Activated naive CD4-positive, alpha-beta T cell treated with anti-CD3 and anti-CD28 coated beads, Interleukin-2, amount 50 U/mL, for 16 hours (primary cell): ENCODE results near the gene RREB1.

Experiments used
- DNase-seq: peaks from one replicate; pipeline ENCODE4 v3.0.0-alpha.2; 2020

The RREB1 gene

DNA sequence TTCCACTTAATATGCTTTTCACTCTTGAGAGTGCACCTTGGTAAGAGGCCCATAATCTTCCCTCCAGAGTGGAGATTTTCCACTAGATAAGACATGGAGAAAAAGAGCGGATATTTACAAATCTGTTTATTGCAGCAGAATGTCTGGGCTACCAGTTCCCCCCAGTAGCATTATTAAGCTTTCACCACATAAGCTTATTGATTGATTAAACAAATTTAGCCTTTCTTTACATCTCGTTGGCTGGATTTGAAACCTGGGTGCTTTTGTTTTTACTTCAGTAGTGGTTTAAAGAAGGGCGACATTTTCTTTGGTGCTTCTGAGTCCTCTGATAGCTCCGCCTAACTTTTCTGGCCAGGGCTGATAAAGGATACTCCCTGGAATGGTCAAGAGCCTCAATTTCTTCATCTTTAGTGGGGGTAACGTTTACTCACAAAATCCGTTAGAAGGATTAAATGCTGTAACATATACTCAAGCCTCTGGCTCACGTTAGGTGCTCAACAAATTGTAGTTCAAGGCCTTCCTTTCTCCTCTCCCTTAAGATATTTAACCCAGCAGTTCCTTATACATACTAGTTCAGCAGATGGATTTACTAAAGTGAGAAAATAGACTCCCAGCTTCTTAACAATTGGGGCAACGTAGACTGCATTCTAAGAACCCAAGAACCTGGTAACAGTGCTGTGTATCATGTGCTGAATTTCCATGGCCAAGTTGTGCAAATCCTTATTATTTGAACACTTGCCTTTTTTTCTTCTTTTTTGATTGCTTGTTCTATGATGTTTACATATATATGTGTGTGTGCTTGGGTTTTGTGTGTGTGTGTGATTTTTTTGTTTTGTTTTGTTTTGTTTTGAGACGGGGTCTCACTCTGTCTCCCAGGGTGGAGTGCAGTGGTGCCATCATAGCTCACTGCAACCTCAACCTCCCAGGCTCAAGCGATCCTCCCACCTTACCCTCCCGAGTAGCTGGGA, 91.4 kb downstream of the RREB1 start:
- DNase-seq = no peak

DNA sequence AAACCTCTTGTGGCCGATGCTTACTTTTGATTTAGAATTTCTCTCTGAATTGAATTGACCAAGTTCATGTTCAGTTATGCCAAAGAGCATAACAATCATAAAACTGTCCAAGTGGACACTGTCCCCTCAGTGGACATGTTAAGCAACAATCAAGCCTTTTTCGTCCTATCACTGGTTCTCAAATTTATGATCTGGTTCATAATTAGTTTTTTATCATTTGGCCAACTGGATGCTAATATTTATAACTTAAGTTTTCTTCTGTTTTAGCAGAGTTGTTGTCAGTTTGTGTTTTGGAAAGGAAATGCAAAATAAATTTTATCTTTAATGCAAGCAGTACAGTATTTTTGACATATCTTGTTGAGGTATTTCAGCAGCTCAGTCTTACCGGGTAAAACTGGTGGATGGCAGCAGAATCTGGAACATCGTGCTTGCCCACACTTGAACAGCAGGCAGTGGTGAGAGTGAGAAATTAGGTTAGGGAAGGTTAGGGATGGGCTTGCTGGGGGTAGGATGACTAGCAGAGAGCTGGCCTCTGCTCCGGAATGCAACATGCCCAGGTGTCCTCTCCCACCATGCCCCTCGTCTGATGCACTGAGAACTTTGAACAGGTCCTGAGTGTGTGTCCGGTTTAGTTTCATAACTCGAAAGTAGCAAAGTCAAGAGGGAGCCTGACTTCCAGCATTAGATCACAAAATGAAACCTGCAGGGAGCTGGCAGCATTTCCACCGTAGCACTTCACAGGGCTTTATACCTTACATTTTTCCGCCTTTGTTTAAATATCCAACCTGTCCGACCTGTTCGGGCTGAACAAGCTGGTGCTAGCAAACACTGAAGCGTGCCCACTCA, 93.1 kb downstream of the RREB1 start:
- DNase-seq = no peak

DNA sequence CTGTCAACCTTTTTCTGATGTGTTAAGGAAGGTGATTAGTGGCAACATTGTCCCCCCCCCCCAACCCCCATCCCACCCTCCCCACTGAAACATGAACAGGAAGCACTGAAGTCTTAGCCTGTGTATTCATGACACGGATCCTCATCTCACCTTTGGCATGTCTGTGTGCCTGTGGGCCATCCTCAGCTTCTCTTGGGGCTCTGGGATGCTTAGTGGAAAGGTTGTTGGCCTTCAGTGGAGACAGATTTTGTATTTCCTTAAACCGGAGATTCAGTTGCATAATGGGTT, 93.6 kb downstream of the RREB1 start:
- DNase-seq = no peak

DNA sequence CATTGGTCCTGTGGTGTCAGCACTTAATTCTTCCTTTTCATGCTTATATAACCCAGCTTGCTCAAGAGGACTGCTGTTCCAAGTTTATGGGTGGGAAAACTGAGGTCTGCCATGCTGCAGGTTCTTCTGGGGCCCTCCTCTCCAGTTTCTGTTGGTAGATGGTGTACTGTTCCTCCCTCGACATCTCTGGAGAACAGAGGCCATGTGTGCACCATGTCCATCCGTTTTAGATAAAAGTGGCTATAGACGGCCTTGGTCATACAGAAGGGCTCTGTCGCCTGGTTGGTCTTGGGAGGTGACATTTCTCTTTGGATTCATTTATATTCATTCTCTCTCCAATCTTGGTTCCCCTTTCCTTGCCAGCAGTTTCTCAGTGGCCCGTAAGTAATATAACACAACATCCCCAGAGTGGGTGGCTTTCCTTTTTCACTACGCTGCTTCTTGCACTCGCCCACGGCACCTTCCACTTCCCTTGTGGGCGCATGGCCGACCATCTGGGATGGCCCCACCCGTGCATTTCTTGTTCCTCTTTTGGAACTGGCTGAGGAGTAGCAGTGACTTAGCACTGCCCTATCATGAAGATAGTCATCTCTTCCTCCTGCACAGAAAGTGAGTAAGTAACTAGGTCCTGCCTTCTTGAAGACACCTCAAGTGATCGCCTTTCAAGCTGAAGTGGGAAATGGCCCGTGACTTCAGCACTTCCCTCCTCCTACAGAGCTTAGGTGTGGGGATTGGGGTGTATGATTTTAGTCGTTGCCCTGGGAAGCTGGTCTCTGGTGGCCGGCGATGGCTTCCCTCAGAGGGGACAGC, 94.2 kb downstream of the RREB1 start:
- no peak for DNase-seq

DNA sequence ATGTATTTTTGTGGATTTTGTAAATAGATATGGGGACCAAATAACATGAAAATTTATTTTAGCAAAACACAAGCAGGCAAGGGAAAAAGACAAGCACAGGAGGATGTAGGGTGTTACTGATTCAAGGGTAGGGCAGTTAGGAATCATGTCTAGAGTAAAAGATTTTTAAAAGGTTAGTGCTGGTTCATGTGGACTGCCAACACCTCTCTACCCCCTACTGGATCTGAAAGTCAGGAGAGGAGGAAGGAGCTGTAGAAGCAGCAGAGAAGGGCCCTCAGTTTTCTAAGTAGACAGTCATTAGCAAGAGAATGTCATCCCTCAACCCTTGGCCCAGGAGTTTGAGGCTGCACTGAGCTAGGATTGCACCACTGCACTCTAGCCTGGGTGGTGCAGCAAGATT, 95.2 kb downstream of the RREB1 start:
- no peak for DNase-seq

DNA sequence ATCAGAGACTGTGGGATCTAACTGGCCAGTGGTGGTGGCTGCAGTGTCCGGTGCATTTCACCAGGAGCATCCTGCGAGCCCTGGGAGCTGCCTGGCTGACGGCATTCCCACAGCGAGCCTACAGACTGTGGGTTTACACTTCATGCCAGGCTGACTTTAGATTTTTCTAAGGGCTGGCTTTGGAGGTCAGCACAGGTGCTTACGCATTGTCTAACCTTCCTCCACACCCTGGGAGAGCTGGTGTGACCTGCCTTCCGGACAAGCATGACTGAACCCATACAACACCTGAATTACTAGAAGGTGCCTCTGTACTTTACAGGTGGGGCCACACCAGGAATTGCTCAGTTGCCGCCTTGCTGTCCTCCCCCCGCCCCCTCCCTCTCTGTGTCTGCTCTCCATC, 96.2 kb downstream of the RREB1 start:
- no peak for DNase-seq

DNA sequence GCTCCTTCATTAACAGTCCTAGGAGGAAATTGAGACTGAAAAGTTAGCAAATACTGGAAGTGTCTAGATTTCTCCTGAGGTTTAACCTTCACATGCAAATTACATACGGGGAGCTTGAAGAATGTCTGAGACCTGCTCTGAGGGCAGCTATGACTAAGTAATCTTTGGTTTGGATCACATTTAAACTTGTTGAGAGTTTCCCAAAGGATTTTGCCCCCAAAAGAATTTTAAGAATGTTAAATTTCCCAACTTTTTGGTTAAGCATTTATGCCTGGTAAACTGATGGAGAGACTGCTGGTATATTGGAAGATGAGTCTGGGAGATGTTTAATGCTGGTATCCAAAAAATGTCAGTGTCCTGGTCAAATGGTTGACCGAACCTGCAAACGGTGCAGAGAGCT, 97.0 kb downstream of the RREB1 start:
- DNase-seq = no peak

DNA sequence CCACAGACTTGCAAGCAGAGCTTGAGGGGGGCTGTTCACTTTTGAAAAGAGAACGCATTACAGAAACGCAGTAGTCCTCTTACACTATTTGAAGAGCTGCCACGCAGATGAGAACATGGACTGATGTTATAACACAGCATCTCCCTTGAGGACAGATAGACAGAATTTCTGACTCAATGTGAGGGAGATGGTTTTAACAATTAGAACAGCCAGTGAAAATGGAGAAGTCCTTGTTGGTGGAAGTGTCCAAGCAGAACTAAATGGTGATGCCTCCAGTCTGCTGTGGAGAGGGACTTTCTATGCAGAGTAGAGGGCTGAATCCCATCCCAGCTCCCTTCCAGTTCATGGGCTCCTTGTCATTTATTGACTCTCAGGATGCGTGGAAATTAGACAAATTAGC, 100.0 kb downstream of the RREB1 start:
- no peak for DNase-seq

DNA sequence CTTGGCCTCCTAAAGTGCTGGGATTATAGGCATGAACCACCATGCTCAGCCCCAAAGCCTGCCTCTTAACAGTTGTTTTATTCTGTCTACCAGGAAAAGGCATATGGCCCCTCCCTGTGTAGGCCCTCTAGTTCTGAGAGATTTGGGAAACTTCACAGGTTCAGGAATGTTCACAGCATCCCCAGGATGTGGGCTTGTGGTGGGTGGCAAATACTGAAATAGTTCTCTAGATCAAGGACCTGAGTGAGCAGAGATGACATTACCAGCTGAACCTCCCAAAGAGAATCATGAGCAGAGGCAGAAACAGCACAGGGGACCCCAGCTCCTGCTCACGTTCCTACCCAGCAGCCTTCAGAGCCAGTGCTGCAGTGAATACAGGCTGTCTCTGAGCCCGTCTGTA, 105.7 kb downstream of the RREB1 start:
- DNase-seq = no peak

DNA sequence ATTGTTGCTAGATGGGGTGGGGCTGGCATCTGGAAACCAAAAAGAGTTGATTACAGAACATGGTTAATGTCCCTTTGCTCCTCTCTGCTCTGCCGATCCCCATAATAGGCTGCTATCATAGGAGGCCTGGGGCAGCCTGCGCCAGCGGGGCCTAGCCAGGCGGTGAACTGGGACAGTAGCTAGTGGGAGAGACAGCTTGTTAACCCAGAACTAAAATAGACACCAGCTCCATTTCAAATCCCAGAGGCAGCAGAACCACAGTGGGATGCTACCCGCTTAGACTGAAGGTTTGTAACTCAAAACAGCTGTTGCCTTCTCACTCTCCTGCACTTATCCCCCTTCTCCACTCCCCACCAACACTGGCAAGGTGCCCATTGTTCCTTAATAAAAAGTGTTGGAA, 106.7 kb downstream of the RREB1 start:
- no peak for DNase-seq

DNA sequence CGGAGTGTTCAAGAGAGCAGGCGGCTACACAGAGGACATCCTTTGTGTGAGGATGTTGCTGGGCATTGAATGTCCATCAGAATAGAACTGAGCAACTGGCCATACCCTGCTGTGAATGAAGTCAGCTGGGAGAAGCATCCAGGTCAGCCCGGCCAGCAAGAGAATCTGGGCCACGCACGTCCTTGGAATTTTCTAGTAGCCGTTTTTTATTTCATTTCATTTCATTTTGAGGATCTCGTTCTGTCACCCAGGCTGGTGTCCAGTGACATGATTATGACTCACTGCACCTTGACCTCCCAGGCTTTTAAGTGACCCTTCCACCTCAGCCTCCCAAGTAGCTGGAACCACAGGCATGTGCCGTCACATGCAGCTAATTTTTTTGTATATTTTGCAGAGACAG, 107.4 kb downstream of the RREB1 start:
- no peak for DNase-seq

DNA sequence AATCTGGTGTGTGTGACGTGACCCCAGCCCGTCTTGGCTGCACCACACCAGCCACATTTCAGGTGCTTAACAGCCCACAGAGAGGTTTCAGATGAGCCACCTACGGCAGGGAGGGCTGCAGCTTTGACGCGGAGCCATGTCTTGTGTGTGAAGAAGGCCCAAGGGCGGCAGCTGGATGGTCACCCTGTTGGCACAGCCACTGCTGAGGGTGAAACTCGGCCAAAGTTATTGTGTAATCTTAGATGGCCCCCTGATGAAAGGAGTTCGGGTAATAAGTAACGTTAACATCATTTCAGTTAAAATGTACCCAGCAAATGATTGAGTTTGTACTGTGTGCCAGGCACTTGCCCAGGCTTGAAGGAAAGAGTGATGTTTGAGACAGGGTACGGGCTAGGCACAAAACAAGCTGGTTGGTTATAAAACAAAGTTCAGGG, 108.1 kb downstream of the RREB1 start:
- DNase-seq = no peak

DNA sequence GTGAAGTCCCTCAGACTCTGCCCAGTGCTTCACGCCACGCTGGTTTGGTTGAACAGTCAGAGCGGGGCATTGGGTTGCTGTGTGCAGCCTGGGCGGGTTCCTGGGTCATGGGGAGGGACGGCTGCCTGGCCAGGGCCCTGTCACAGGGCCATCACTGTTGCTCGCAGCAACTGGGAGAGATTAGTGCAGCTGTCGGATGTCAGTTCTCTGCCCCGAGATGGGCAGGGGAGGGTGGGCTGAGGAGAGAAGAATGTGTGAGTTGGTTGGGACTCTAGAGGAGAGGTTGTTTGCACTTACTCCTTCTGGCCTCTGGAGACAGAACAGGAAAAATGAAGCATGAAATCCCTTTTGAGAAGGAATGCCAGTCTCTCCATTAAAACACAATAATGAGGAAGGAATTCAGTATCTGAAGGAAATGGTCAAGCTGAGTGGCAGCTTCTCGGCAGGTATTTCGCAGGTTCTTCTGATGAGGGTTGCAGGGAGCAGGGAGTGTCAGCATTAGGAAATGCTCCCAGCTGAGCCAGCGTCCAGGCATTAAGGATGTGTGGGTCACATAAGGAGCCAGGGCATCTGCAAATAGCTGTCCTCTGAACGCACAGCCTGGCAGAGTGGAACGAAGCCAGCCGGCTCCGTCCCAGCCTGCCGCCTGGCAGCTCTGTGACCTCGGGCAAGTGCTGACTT, 109.3 kb downstream of the RREB1 start:
- DNase-seq = no peak

DNA sequence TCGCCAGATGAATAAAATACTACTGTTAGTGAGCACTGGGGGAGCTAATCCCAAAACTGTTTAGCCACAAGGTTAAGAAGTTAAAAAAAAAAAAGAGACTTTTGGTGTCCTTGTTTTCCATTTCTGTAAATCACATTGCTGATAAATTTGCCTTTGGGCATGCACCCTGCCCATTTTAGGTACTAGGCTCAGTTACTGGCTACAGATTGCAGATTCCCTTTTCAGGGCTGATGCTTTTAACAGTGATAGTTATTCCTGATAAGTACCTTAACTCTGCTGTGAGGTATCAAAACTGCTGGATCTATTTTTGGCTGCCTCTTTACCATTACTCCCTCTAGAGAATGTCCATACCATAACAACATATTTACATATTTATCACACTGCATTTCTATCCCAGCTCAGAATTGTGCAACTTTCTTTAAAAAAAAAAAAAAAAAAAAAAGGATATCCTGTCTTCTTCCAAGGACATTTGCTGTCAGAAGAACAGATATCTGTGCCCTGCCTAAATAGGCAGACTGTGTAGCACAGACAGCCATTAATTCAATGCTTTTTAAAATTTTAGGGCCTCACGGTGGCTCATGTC, 110.7 kb downstream of the RREB1 start:
- no peak for DNase-seq

DNA sequence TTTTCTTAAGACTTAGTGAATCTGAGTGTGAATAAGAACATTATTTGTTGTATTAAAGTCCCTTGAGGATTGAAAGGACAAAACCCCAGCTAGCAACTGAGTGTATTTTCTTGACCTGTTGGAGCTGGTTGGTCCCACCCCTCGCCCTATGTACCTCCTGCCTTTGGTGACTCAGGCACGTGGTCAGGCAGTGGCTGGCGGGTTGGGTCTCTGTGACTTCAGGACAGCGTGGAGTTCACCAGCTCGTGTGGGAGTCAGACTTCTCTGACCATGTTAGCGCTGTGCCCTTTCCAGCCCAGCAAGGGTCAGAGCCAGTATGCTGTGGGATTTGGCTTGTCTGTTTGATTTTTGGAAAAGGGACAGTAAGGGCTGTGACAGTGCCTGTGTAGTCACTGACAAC, 111.5 kb downstream of the RREB1 start:
- DNase-seq = no peak

DNA sequence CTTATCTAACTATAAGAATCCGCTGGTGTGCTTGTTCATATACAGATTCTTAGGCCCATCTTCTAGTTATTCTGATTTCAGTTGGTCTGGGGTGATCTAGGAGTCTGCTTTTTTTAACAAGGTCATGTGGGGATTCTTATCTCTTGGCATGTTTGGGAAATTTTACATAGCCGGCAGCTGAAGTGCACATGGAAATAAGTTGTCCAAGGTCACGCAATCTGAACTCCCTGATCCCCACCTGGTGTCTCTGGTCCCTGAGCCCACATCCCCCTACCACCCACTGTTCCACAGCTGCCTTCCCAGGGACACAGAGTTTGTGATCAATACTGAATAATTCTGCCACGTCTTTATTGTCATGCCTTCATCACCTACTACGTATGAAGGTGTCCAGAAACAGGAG, 114.4 kb downstream of the RREB1 start:
- no peak for DNase-seq

DNA sequence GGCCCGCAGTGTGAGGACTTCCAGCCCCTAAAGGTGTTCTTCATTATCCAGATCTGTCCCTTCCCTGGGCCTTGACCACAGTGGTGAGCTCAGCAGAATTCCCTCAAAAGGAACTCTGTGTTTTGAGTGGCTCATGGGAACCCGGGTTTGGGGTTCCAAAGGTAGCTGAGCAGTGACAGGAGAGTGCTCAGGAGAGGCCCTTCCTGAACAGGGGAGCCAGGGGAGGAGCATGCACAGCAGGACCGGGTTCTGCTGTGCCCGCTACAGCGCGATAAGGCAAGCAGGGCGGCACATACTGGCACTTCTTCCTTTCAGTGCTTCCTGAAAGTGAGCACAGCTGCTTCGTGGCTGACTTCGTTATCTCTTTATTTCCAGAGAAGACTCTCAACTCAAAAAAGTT, 117.0 kb downstream of the RREB1 start:
- no peak for DNase-seq

DNA sequence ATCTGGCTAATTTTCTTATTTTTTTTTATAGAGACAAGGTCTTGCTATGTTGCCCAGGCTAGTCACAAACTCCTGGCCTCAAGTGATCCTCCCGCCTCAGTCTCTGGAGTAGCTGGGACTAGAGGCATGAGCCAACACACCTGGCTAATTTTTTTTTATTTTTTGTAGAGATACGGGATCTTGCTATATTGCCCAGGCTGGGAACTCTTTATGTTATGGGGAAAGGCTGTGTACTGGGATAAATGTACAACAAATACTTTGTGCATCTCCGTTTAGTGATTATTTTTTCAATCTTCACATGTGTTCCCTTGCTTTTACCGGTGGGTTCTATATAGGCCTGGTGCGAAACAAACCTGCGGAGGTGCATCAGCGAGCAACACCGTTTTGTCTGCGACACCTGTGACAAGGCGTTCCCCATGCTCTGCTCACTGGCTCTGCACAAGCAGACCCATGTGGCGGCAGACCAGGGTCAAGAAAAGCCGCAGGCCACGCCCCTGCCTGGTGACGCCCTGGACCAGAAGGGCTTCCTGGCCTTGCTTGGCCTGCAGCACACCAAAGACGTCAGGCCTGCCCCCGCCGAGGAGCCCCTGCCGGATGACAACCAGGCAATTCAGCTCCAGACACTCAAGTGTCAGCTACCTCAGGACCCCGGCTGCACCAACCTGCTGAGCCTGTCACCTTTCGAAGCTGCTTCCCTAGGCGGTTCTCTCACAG, 121.1 kb downstream of the RREB1 start:
- DNase-seq = no peak

DNA sequence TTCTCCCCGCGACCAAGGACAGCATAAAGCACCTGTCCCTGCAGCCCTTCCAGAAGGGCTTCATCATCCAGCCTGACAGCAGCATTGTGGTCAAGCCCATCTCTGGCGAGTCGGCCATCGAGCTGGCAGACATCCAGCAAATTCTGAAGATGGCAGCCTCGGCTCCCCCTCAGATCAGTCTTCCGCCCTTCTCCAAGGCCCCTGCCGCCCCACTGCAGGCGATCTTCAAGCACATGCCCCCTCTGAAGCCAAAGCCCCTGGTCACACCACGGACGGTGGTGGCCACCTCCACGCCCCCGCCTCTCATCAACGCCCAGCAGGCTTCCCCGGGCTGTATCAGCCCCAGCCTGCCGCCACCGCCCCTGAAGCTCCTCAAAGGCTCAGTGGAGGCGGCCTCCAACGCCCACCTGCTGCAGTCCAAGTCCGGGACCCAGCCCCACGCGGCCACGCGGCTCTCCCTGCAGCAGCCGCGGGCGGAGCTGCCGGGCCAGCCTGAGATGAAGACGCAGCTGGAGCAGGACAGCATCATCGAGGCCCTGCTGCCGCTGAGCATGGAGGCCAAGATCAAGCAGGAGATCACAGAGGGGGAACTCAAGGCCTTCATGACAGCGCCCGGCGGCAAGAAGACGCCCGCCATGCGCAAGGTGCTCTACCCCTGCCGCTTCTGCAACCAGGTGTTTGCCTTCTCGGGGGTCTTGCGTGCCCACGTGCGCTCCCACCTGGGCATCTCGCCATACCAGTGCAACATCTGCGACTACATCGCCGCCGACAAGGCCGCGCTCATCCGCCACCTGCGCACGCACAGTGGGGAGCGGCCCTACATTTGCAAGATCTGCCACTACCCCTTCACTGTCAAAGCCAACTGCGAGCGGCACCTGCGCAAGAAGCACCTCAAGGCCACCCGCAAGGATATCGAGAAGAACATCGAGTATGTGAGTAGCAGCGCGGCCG, 121.9 kb downstream of the RREB1 start:
- no peak for DNase-seq

DNA sequence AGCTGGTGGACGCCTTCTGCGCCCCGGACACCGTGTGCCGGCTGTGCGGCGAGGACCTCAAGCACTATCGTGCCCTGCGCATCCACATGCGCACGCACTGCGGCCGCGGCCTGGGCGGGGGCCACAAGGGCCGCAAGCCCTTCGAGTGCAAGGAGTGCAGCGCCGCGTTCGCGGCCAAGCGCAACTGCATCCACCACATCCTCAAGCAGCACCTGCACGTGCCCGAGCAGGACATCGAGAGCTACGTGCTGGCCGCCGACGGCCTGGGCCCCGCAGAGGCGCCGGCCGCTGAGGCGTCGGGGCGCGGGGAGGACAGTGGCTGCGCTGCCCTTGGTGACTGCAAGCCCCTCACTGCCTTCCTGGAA, 122.5 kb downstream of the RREB1 start:
- no peak for DNase-seq
